SH-SY5Y (cell line): ENCODE results near the gene PKP4.

ENCODE experiments used
- GATA2 ChIP-seq: IDR thresholded peaks from 2 replicates; pipeline ENCODE4 v1.6.1; 2011; ENCODE audit warnings: mild to moderate bottlenecking, low read depth, low read length
- GATA3 ChIP-seq: IDR thresholded peaks from 2 replicates; pipeline ENCODE4 v1.6.1; 2011; ENCODE audit warnings: low read depth, mild to moderate bottlenecking, low read length, moderate library complexity

DNA sequence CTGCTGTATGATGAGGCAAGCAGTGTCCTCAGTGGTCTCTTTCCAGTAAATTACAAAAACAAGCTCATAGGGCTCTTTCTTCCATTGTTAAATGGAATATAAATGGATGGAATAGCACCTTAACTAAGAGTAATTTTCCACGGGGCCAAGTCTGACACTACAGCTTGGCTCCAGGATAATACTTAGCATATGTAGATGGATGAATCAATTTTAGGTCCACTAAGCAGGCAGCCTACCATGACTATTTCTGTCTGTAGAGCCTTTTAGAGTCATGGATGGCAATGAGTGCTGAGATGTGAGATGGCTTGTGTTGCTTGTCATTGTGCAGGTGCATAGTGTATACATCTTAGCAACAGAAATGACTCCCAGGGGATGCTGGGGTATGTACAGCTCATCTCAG, 125.9 kb downstream of the PKP4 start:
- TF ChIP-seq GATA2 (no peak), GATA3 (no peak)
